Neural cell (in vitro differentiated cells): ENCODE results near the gene IQCN. TPM values are rescaled to one million over a fixed set of nuclear protein-coding genes. Genes with fewer than 3 reads are reported as not detected.

Experiments
- H2AFZ ChIP-seq: fragments of 200-600, 300-800 bp; sonication (generic), shearing (Covaris generic); 2 replicates; pipeline ENCODE4 v1.6.0; 2014; ENCODE audit warnings: low read depth, mild to moderate bottlenecking, antibody characterized with exemption, low read length, moderate library complexity
- H3F3A ChIP-seq: fragments of 200-600 bp; shearing (Covaris generic); 2 replicates; pipeline ENCODE4 v1.6.1; 2016; ENCODE audit warnings: mild to moderate bottlenecking, moderate library complexity, mixed read lengths, antibody characterized with exemption, low read length; ENCODE audit not compliant: insufficient read depth, poor library complexity, severe bottlenecking
- H3K27ac ChIP-seq: fragments of 200-600, 300-800 bp; sonication (generic), shearing (Covaris generic); 2 replicates; pipeline ENCODE4 v1.5.1; 2014; ENCODE audit warnings: mild to moderate bottlenecking, low read length, moderate library complexity
- H3K27me3 ChIP-seq: fragments of 300-800, 200-600 bp; sonication (generic), shearing (Covaris generic); 2 replicates; pipeline ENCODE4 v1.6.0; 2014; ENCODE audit warnings: mild to moderate bottlenecking, low read depth, low read length, moderate library complexity; ENCODE audit not compliant: insufficient read depth
- H3K36me3 ChIP-seq: fragments of 300-800, 200-600 bp; sonication (generic), shearing (Covaris generic); 2 replicates; pipeline ENCODE4 v1.5.1; 2014; ENCODE audit warnings: mild to moderate bottlenecking, antibody characterized with exemption, low read length, moderate library complexity; ENCODE audit not compliant: insufficient read depth
- H3K4me2 ChIP-seq: fragments of 300-800, 200-600 bp; sonication (generic), shearing (Covaris generic); 2 replicates; pipeline ENCODE4 v1.6.0; 2014; ENCODE audit warnings: mild to moderate bottlenecking, low read length
- H3K4me3 ChIP-seq: fragments of 300-800, 200-600 bp; sonication (generic), shearing (Covaris generic); 2 replicates; pipeline ENCODE4 v1.5.1; 2014; ENCODE audit warnings: mild to moderate bottlenecking, low read length, moderate library complexity
- H3K79me2 ChIP-seq: fragments of 200-600 bp; shearing (Covaris generic); replicated peaks from 2 replicates; pipeline ENCODE4 v1.6.0; 2014; ENCODE audit warnings: mild to moderate bottlenecking, low read length, moderate library complexity; ENCODE audit not compliant: insufficient read depth
- H3K9ac ChIP-seq: fragments of 300-800, 200-600 bp; sonication (generic), shearing (Covaris generic); 2 replicates; pipeline ENCODE4 v1.6.1; 2016; ENCODE audit warnings: mild to moderate bottlenecking, low read length, mixed read lengths
- H3K9me2 ChIP-seq: fragments of 200-600 bp; shearing (Covaris generic); 2 replicates; pipeline ENCODE4 v1.6.1; 2016; ENCODE audit warnings: mild to moderate bottlenecking, low read length, mixed read lengths; ENCODE audit not compliant: insufficient read depth
- H3K9me3 ChIP-seq: fragments of 200-600, 300-800 bp; sonication (generic), shearing (Covaris generic); 2 replicates; pipeline ENCODE4 v1.6.1; 2016; ENCODE audit warnings: mild to moderate bottlenecking, mixed run types, low read length, moderate library complexity, mixed read lengths
- H4K20me1 ChIP-seq: fragments of 200-600 bp; shearing (Covaris generic); 2 replicates; pipeline ENCODE4 v1.6.1; 2016; ENCODE audit warnings: mild to moderate bottlenecking, mixed run types; ENCODE audit not compliant: insufficient read depth
- EP300 ChIP-seq: fragments of 450-650 bp; conservative IDR thresholded peaks from 2 replicates; pipeline ENCODE4 v1.6.1; 2014; ENCODE audit warnings: antibody characterized with exemption, mild to moderate bottlenecking, moderate library complexity; ENCODE audit not compliant: poor library complexity, severe bottlenecking
- EZH2 ChIP-seq: fragments of 200-600, 300-800 bp; shearing (Covaris generic), sonication (generic); IDR thresholded peaks from 2 replicates; pipeline ENCODE4 v1.6.1; 2014; ENCODE audit warnings: antibody characterized with exemption, low read length, borderline replicate concordance, mild to moderate bottlenecking; ENCODE audit not compliant: insufficient read depth, poor library complexity, severe bottlenecking
- MXI1 ChIP-seq: fragments of 450-650 bp; conservative IDR thresholded peaks from 2 replicates; pipeline ENCODE4 v1.6.1; 2014; ENCODE audit warnings: antibody characterized with exemption, mild to moderate bottlenecking; ENCODE audit not compliant: poor library complexity, severe bottlenecking
- POLR2AphosphoS5 ChIP-seq: IDR thresholded peaks from 2 replicates; pipeline ENCODE4 v1.6.1; 2012
- RAD21 ChIP-seq: fragments of 450-650 bp; conservative IDR thresholded peaks from 2 replicates; pipeline ENCODE4 v1.6.1; 2014; ENCODE audit warnings: antibody characterized with exemption, mild to moderate bottlenecking, moderate library complexity
- REST ChIP-seq: IDR thresholded peaks from 2 replicates; pipeline ENCODE4 v1.6.1; 2012; ENCODE audit warnings: borderline replicate concordance
- SMC3 ChIP-seq: fragments of 450-650 bp; conservative IDR thresholded peaks from 2 replicates; pipeline ENCODE4 v1.6.1; 2014; ENCODE audit warnings: antibody characterized with exemption, mild to moderate bottlenecking, moderate library complexity; ENCODE audit not compliant: poor library complexity
- TAF1 ChIP-seq: IDR thresholded peaks from 2 replicates; pipeline ENCODE4 v1.6.1; 2012; ENCODE audit warnings: low read depth
- polyA plus RNA-seq: library from polyadenylated mRNA; depleted of rRNA; stranded (reverse); fragments of >200 nt; gene quantifications from 2 replicates; pipeline ENCODE4 v1.2.3, GENCODE V29; 2014
- TF ChIP-seq, protein P1 (sequence below): fragments of 450-650 bp; IDR thresholded peaks from 2 replicates; pipeline ENCODE4 v1.5.1; 2014; ENCODE audit warnings: antibody characterized with exemption, mild to moderate bottlenecking, moderate library complexity; ENCODE audit not compliant: poor library complexity, severe bottlenecking

Gene IQCN
- polyA plus RNA-seq, 1 donor from 2014 or later = 2.5 TPM

DNA sequence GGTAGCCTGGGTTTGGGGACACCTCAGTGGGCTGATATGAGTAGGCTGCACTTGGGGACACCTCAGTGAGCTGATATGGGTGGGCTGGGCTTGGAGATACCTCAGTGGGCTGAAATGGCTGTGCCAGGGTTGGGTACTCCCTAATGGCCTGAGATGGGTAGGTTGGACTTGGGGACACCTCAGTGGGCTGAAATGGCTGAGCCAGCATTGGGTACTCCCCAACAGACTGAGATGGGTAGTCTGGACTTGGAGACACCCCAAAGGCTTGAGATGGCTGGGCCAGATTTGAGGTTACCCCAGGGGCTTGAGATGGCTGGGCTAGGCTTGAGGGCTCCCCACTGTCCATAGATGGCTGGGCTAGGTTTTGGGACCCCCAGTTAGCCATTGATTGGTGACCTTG is 12.1 kb downstream of the IQCN start:
- Histone ChIP-seq H3K9me3 (no peaks in the 10 kb centered on the region), H3K79me2 (no peaks in the 10 kb centered on the region), H3K36me3 (no peaks in the 10 kb centered on the region)

DNA sequence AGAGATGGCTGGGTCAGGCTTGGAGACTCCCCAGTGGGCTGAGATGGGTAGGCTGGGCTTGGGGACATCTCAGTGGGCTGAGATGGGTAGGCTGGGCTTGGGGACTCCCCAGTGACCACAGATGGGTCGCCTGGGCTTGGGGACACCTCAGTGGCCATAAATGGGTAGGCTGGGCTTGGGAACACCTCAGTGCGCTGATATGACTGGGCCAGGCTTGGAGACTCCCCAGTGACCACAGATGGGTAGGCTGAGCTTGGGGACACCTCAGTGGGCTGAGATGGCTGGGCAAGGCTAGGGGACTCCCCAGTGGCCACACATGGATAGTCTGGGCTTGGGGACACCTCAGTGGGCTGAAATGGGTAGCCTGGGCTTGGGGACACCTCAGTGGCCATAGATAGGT is 12.8 kb downstream of the IQCN start:
- H3K27ac ChIP-seq = no peak overlapping the region
- H3K9me3 ChIP-seq = no peaks in the 10 kb centered on the region
- H3F3A ChIP-seq = no peaks in the 10 kb centered on the region
- no peaks in the 10 kb centered on the region for H3K27me3 ChIP-seq
- no peak overlapping the region for H3K9ac ChIP-seq
- no peak overlapping the region for H3K4me3 ChIP-seq
- no peaks in the 10 kb centered on the region for H4K20me1 ChIP-seq
- no peak overlapping the region for H3K4me2 ChIP-seq
- H3K36me3 ChIP-seq = no peaks in the 10 kb centered on the region
- H2AFZ ChIP-seq = no peak overlapping the region
- no peaks in the 10 kb centered on the region for H3K79me2 ChIP-seq
- no peaks in the 10 kb centered on the region for H3K9me2 ChIP-seq
- TF ChIP-seq TAF1 (no peak), RAD21 (no peak), REST (no peak), EP300 (no peak), EZH2 (no peak), MXI1 (no peak), POLR2AphosphoS5 (no peak)
- TF ChIP-seq, protein P1, sequence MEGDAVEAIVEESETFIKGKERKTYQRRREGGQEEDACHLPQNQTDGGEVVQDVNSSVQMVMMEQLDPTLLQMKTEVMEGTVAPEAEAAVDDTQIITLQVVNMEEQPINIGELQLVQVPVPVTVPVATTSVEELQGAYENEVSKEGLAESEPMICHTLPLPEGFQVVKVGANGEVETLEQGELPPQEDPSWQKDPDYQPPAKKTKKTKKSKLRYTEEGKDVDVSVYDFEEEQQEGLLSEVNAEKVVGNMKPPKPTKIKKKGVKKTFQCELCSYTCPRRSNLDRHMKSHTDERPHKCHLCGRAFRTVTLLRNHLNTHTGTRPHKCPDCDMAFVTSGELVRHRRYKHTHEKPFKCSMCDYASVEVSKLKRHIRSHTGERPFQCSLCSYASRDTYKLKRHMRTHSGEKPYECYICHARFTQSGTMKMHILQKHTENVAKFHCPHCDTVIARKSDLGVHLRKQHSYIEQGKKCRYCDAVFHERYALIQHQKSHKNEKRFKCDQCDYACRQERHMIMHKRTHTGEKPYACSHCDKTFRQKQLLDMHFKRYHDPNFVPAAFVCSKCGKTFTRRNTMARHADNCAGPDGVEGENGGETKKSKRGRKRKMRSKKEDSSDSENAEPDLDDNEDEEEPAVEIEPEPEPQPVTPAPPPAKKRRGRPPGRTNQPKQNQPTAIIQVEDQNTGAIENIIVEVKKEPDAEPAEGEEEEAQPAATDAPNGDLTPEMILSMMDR = no peak

More for the DNA sequence above, 12.1 kb downstream of the IQCN start:
- no peak for TF ChIP-seq RAD21
- TF ChIP-seq POLR2AphosphoS5 = no peak
- TF ChIP-seq MXI1 = no peak
- TF ChIP-seq EP300 = no peak
- TF ChIP-seq SMC3 = no peak
- TF ChIP-seq, protein P1 = no peak
- no peak for TF ChIP-seq TAF1
- no peak for TF ChIP-seq REST
- TF ChIP-seq EZH2 = no peak
- H3F3A ChIP-seq = no peaks in the 10 kb centered on the region
- H2AFZ ChIP-seq = no peak overlapping the region
- no peaks in the 10 kb centered on the region for H3K27me3 ChIP-seq
- no peak overlapping the region for H3K9ac ChIP-seq
- H3K4me3 ChIP-seq = no peak overlapping the region
- H3K9me2 ChIP-seq = no peaks in the 10 kb centered on the region
- H3K27ac ChIP-seq = no peak overlapping the region
- no peaks in the 10 kb centered on the region for H4K20me1 ChIP-seq
- no peak overlapping the region for H3K4me2 ChIP-seq
